H9 (cell line): ENCODE data around the gene NID1. TPM values are rescaled to one million over a fixed set of nuclear protein-coding genes. Genes with fewer than 3 reads are reported as not detected.

Source experiments
- DNase-seq: peaks from one replicate; pipeline ENCODE4 v3.0.0-alpha.2; 2017
- H2AFZ ChIP-seq: one replicate; pipeline ENCODE4 v1.6.1; 2013; ENCODE audit warnings: mild to moderate bottlenecking, low read length, control low read depth, moderate library complexity
- H2AK5ac ChIP-seq: 2 replicates; pipeline ENCODE4 v1.6.1; 2013; ENCODE audit warnings: low read length, control low read depth, mixed read lengths; ENCODE audit not compliant: insufficient read length
- H2BK120ac ChIP-seq: one replicate; pipeline ENCODE4 v1.6.1; 2013; ENCODE audit warnings: low read depth, mild to moderate bottlenecking, low read length, control low read depth, inconsistent platforms; ENCODE audit not compliant: poor library complexity, severe bottlenecking
- H2BK12ac ChIP-seq: 2 replicates; pipeline ENCODE4 v1.6.1; 2013; ENCODE audit warnings: low read length, control low read depth, mixed read lengths, low read depth; ENCODE audit not compliant: insufficient read length
- H2BK15ac ChIP-seq: 2 replicates; pipeline ENCODE4 v1.6.1; 2013; ENCODE audit warnings: low read depth, low read length, control low read depth
- H2BK20ac ChIP-seq: one replicate; pipeline ENCODE4 v1.6.1; 2013; ENCODE audit warnings: low read depth, mild to moderate bottlenecking, low read length, control low read depth, inconsistent platforms; ENCODE audit not compliant: poor library complexity, severe bottlenecking
- H2BK5ac ChIP-seq: 2 replicates; pipeline ENCODE4 v1.6.1; 2013; ENCODE audit warnings: low read length, control low read depth, mixed read lengths; ENCODE audit not compliant: insufficient read length
- H3K14ac ChIP-seq: 2 replicates; pipeline ENCODE4 v1.6.1; 2013; ENCODE audit warnings: low read length, control low read depth; ENCODE audit not compliant: insufficient read depth
- H3K18ac ChIP-seq: 2 replicates; pipeline ENCODE4 v1.6.1; 2013; ENCODE audit warnings: low read depth, mild to moderate bottlenecking, mixed read lengths, low read length, control low read depth; ENCODE audit not compliant: insufficient read length
- H3K23ac ChIP-seq: 2 replicates; pipeline ENCODE4 v1.6.1; 2013; ENCODE audit warnings: low read length, control low read depth, mixed read lengths, low read depth; ENCODE audit not compliant: insufficient read length
- H3K23me2 ChIP-seq: 2 replicates; pipeline ENCODE4 v1.6.1; 2013; ENCODE audit warnings: low read depth, mild to moderate bottlenecking, mixed read lengths, low read length, control low read depth; ENCODE audit not compliant: insufficient read length, poor library complexity, severe bottlenecking
- H3K27ac ChIP-seq: 2 replicates; pipeline ENCODE4 v1.5.1; 2013; ENCODE audit warnings: low read length, control low read depth, mixed read lengths, low read depth; ENCODE audit not compliant: insufficient read length
- H3K27me3 ChIP-seq: 2 replicates; pipeline ENCODE4 v1.6.1; 2013; ENCODE audit warnings: low read length, control low read depth, inconsistent platforms; ENCODE audit not compliant: insufficient read depth
- H3K4ac ChIP-seq: 2 replicates; pipeline ENCODE4 v1.6.1; 2013; ENCODE audit warnings: low read depth, mild to moderate bottlenecking, control low read depth, inconsistent platforms, low read length, moderate library complexity
- H3K4me1 ChIP-seq: 2 replicates; pipeline ENCODE4 v1.6.1; 2013; ENCODE audit warnings: low read length, control low read depth, inconsistent platforms; ENCODE audit not compliant: insufficient read depth
- H3K4me2 ChIP-seq: 2 replicates; pipeline ENCODE4 v1.6.1; 2013; ENCODE audit warnings: low read length, control low read depth, mixed read lengths; ENCODE audit not compliant: insufficient read length, insufficient read depth
- H3K56ac ChIP-seq: 2 replicates; pipeline ENCODE4 v1.6.1; 2013; ENCODE audit warnings: low read depth, mild to moderate bottlenecking, mixed read lengths, low read length, control low read depth; ENCODE audit not compliant: insufficient read length
- H3K79me1 ChIP-seq: 2 replicates; pipeline ENCODE4 v1.6.1; 2013; ENCODE audit warnings: low read depth, mild to moderate bottlenecking, moderate library complexity, low read length, control low read depth, inconsistent platforms; ENCODE audit not compliant: insufficient read depth, poor library complexity, severe bottlenecking
- H3K79me2 ChIP-seq: 2 replicates; pipeline ENCODE4 v1.6.1; 2013; ENCODE audit warnings: low read length, control low read depth, inconsistent platforms; ENCODE audit not compliant: insufficient read depth
- H3K9ac ChIP-seq: 2 replicates; pipeline ENCODE4 v1.6.1; 2013; ENCODE audit warnings: low read length, control low read depth, mixed read lengths; ENCODE audit not compliant: insufficient read length; ENCODE audit errors: extremely low read depth
- H3K9me3 ChIP-seq: one replicate; pipeline ENCODE4 v1.6.1; 2013; ENCODE audit warnings: low read depth, low read length, inconsistent platforms; ENCODE audit not compliant: control insufficient read depth
- H3T11ph ChIP-seq: one replicate; pipeline ENCODE4 v1.6.1; 2013; ENCODE audit warnings: mild to moderate bottlenecking, low read length, control low read depth, inconsistent platforms
- H4K20me1 ChIP-seq: one replicate; pipeline ENCODE4 v1.6.1; 2013; ENCODE audit not compliant: control insufficient read depth, insufficient read length, insufficient read depth
- H4K5ac ChIP-seq: 2 replicates; pipeline ENCODE4 v1.6.1; 2013; ENCODE audit warnings: low read depth, mild to moderate bottlenecking, mixed read lengths, low read length, control low read depth; ENCODE audit not compliant: insufficient read length
- H4K8ac ChIP-seq: replicated peaks from 2 replicates; pipeline ENCODE4 v1.6.1; 2013; ENCODE audit warnings: low read length, control low read depth, mixed read lengths, low read depth; ENCODE audit not compliant: insufficient read length
- H4K91ac ChIP-seq: 2 replicates; pipeline ENCODE4 v1.6.1; 2013; ENCODE audit warnings: low read depth, mild to moderate bottlenecking, moderate library complexity, mixed read lengths, low read length, control low read depth; ENCODE audit not compliant: insufficient read length
- H3K27ac Mint-ChIP-seq, 3 experiments: 2 replicates in 2 of 3; 3 replicates in 1 of 3; pipeline ENCODE4 v1.8.0; 2020 to 2021; ENCODE audit warnings: mixed read lengths in 3 of 3, mild to moderate bottlenecking in 1 of 3, moderate library complexity in 1 of 3
- H3K27me3 Mint-ChIP-seq: 2 replicates; pipeline ENCODE4 v1.8.0; 2021; ENCODE audit warnings: low read depth, mild to moderate bottlenecking, moderate library complexity, mixed read lengths
- H3K36me3 Mint-ChIP-seq, 3 experiments: 2 replicates in 2 of 3; 3 replicates in 1 of 3; pipeline ENCODE4 v1.8.0; 2020 to 2021; ENCODE audit warnings: low read depth in 3 of 3, mixed read lengths in 3 of 3; ENCODE audit not compliant: insufficient read depth in 1 of 3
- H3K4me1 Mint-ChIP-seq, 2 experiments: 2 replicates each; pipeline ENCODE4 v1.8.0; 2020; ENCODE audit warnings: mixed read lengths in 2 of 2
- H3K4me3 Mint-ChIP-seq, 2 experiments: 2 replicates in 1 of 2; 3 replicates in 1 of 2; pipeline ENCODE4 v1.8.0; 2020 to 2021; ENCODE audit warnings: mild to moderate bottlenecking in 2 of 2, mixed read lengths in 2 of 2, moderate library complexity in 1 of 2
- H3K9me3 Mint-ChIP-seq, 2 experiments: 2 replicates in 1 of 2; 3 replicates in 1 of 2; pipeline ENCODE4 v1.8.0; 2020; ENCODE audit warnings: mild to moderate bottlenecking in 2 of 2, mixed read lengths in 2 of 2, moderate library complexity in 1 of 2
- CTCF ChIP-seq: fragments of 200-600 bp; sonication (generic); conservative IDR thresholded peaks from 3 replicates; pipeline ENCODE4 v1.8.0; 2021; ENCODE audit warnings: antibody characterized with exemption, mild to moderate bottlenecking
- WGBS: extraction: QIAGEN DNeasy Blood & Tissue Kit; methylation state at CpG from one replicate; pipeline ENCODE4 v1.1.7; 2013; ENCODE audit warnings: missing lambda C conversion rate, low lambda C conversion rate, mixed read lengths; ENCODE audit not compliant: insufficient read length; ENCODE audit errors: extremely low coverage; 5-methylcytosine and 5-hydroxymethylcytosine counted together
- total RNA-seq: library from RNA; stranded (reverse); gene quantifications from 2 replicates; pipeline ENCODE4 v1.2.1, GENCODE V29; 2021

The NID1 gene
- total RNA-seq, 1 experiment from 2014 or later = 28.5 TPM

GRCh38 chr1:236112332-236112627, 47.4 kb upstream of the NID1 start:
- H2AK5ac ChIP-seq = no peak overlapping the region
- no peak overlapping the region for H3K4me2 ChIP-seq
- H3T11ph ChIP-seq = no peak overlapping the region
- no peak overlapping the region for H4K8ac ChIP-seq
- H4K5ac ChIP-seq = no peak overlapping the region
- H3K23ac ChIP-seq = no peak overlapping the region
- H4K91ac ChIP-seq = no peak overlapping the region
- no peaks in the 10 kb centered on the region for H3K4me1 Mint-ChIP-seq
- H3K27me3 ChIP-seq = no peaks in the 10 kb centered on the region
- no peaks in the 10 kb centered on the region for H3K23me2 ChIP-seq
- no peak overlapping the region for H2BK120ac ChIP-seq
- H2BK5ac ChIP-seq = no peak overlapping the region
- no peaks in the 10 kb centered on the region for H3K9me3 Mint-ChIP-seq
- TF ChIP-seq CTCF = no peak
- no peak overlapping the region for H2AFZ ChIP-seq
- WGBS = no CpG with 5 or more reads among the region's 6 CpGs
- H3K36me3 Mint-ChIP-seq = no peaks in the 10 kb centered on the region
- H3K79me2 ChIP-seq = no peaks in the 10 kb centered on the region
- DNase-seq = no peak
- no peak overlapping the region for H3K27ac ChIP-seq
- no peak overlapping the region for H2BK15ac ChIP-seq
- no peak overlapping the region for H3K4ac ChIP-seq
- no peaks in the 10 kb centered on the region for H4K20me1 ChIP-seq
- H3K4me1 ChIP-seq = no peaks in the 10 kb centered on the region
- no peak overlapping the region for H3K9ac ChIP-seq
- H3K27ac Mint-ChIP-seq = no peak overlapping the region
- no peaks in the 10 kb centered on the region for H3K79me1 ChIP-seq
- no peak overlapping the region for H2BK12ac ChIP-seq
- H3K9me3 ChIP-seq = no peaks in the 10 kb centered on the region
- H2BK20ac ChIP-seq = no peak overlapping the region
- H3K27me3 Mint-ChIP-seq = no peaks in the 10 kb centered on the region; the same call in 1 of the 2 replicates
- no peak overlapping the region for H3K14ac ChIP-seq
- no peak overlapping the region for H3K4me3 Mint-ChIP-seq
- no peak overlapping the region for H3K56ac ChIP-seq
- H3K18ac ChIP-seq = no peak overlapping the region
